Measurements from ENCODE around the gene NFKBIL1.
A peak's percentile ranks its signal among the peaks of the same experiment; 100 is the strongest.
"Not testable (repeated sequence)": the region's sequence is repeated elsewhere in the genome, so short reads cannot be mapped to it uniquely, and the experiment has no call there.

The NFKBIL1 gene, protein sequence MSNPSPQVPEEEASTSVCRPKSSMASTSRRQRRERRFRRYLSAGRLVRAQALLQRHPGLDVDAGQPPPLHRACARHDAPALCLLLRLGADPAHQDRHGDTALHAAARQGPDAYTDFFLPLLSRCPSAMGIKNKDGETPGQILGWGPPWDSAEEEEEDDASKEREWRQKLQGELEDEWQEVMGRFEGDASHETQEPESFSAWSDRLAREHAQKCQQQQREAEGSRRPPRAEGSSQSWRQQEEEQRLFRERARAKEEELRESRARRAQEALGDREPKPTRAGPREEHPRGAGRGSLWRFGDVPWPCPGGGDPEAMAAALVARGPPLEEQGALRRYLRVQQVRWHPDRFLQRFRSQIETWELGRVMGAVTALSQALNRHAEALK

DNA sequence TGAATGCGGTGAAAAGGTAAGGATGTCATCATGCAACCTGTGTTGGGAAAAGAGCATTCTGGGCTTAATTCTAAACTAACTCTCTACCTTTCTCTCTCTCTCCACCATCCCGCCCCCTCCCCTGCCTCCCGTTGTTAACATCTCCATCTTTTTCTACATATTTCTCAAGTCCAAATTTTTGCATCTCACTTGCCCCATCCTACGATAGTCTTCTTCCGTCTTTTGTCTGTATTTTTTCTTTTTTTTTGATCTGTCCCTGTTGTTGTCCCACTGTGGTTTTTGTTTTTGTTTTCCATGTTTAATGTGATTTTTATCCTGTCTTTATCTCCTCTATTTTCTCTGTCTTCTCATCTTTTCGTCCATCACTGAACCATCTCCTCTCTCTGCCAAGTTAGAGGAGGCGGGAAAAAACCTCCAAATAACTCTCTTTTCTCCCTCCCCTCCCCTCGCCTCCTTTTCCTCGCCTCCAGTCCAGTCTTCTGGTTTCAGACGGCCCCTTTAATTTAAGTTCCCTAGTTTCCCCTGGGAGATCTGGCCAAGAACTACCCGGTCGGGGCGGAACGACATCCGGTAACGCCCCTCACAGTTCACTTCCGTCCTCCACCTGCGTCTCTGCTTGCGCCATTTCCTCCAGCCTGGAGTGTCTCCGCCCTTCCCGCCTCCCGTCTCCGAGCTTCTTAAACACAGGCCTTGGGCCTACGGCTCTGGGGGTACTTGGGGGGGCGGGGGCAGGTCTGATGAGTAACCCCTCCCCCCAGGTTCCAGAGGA is at the start of gene NFKBIL1:
TSS of gene NFKBIL1 (plus strand) at position 651 of the 769 bp plus-strand sequence. CDS start at position 738, 87 bp downstream.
- DNase-seq (ENCODE audit: low spot score), result peak; percentile 90

DNA sequence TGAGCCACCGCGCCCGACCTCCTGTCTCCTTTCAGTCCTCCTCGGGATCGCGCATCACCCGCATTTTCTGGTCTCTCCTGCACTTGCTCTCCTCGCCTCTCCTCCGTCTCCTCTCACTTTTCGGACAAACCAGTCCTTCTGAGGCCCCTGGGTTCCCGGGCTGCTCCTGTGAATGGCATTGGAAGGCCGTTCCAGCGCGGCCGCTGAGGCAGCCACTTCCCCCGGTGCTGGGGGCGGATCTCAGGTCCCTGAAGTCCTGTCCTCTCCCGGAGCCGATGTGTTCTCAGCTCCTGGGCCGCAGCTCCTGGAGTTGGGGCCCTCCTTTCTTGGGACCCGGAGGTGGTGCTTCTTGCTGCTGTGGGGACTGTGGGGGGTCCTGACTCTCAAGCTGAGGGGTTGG is 48.7 kb upstream of the NFKBIL1 start:
- no peak for DNase-seq (ENCODE audit: low spot score)

DNA sequence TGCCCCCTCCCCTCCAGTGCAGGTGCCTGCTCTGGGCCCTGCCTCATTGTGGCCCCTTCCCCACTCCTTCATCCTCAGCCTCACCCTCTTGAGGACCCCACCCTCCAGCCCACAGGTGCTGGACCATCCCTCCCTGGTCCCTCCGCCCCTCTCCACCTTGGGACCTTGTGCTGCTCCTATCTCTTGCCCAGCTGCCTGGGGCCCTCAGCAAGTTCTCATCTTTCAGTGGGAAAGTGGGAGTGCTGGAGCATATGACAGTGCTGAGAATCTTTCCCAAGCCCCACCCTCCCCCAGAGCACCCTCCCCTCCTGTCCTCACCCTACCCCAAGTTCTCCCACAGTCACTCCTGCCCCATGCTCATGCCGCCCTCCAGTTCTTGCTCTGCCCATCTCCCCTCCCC is 47.8 kb upstream of the NFKBIL1 start:
- DNase-seq (ENCODE audit: low spot score), result not testable (repeated sequence)

DNA sequence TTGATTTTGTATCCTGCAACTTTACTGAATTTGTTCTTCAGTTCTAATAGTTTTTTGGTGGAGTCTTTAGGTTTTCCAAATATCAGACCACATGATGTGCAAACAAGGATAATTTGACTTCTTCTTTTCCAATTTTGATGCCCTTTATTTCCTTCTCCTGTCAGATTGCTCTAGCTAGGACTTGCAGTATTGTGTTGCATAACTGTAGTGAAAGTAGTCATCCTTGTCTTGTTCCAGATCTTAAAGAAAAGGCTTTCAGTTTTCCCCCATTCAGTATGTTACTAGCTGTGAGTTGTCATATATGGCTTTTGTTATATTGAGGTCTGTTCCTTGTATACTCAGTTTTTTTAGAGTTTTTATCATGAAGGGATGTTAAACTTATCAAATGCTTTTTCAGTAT is 44.8 kb upstream of the NFKBIL1 start:
- no peak for DNase-seq (ENCODE audit: low spot score)

DNA sequence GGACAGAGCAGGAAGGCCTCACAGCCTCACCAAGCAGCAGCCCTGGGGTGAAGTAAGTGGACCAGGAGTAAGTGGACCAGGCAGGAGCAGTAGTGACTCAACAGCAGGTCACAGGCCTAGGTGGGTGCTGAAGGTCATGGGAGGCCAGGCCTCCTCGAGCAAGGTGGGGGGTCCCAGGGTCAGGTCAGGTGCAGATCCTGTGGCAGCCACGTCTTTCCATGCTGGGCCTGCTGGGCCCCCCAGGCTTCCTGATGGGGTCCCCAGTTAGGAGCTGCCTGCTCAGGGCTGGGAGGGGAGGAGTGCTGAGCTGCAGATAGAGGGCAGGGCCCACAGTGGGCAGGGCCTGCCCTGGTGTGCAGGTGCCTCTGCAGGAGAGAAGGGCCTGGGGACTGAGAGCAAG is 38.4 kb upstream of the NFKBIL1 start:
- not testable (repeated sequence) for DNase-seq (ENCODE audit: low spot score)

DNA sequence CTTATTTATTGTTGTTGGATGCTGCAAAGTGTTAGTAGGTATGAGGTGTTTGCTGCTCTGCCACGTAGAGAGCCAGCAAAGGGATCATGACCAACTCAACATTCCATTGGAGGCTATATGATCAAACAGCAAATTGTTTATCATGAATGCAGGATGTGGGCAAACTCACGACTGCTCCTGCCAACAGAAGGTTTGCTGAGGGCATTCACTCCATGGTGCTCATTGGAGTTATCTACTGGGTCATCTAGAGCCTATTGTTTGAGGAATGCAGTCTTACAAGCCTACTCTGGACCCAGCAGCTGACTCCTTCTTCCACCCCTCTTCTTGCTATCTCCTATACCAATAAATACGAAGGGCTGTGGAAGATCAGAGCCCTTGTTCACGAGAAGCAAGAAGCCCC is 37.4 kb upstream of the NFKBIL1 start:
- no peak for DNase-seq (ENCODE audit: low spot score)

DNA sequence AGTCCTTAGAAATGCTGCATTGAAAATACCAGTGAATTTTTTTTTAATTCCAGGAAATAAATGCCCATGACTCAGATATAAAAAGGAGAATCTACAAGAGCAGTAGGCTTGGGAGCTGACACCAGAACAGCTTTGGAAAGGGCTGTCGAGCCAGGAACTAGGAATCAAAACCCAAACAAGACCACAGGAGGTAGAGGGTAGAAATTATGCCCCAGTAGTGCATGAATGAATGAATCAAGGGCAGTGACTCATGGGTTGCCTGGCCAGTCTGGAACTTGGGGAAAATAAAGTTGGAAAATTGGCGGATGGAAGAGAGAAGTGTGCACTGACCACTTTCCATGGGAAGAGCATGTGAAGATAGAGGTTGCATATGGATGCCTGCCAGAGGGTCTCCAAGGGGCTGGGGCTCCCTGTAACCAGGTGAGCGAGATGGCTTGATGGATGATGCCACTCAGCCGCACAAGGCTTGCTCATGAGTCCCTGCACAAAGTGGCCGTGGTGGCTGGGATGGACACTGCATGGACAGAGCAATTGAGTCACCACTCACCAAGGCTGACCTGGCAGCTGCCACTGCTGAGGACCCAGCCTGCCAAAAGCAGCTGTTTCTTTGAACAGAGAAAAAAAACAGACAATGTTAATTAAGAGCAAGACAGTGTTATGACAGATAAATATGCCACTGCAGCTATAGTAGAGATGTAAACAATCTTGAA is 33.8 kb upstream of the NFKBIL1 start:
- DNase-seq (ENCODE audit: low spot score), result no peak

DNA sequence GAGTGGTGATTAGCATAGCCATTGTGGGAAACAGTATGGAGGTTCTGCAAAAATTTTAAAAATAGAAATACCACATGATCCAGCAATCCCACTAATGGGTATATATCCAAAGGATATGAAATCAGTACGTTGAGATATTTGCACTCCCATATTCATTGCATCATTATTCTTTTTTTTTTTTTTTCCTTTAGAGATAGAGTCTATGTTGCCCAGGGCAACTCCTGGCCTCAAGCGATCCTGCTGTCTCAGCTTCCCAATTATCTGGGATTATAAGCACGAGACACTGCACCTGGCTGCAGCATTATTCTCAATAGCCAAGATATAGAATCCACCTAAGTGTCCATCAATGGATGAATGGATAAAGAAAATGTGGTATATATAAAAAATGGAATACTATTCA is 25.6 kb upstream of the NFKBIL1 start:
- DNase-seq (ENCODE audit: low spot score), result no peak

DNA sequence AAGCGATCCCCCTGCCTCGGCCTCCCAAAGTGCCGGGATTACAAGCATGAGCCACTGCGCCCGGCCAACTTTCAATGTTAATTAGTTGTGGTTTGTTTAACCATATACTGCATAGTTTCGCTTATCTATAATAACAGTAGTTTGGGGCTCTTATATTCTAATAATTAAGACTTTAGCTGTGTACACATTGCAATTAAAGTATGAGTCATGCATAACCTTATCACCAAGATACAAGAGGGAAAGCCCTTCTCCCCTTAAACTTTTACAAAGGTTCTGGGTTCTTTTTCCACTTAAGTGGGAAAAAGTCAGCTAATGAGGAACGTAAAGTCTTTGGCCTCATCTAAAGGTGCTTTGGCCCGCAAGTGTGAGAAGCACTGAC is 21.9 kb upstream of the NFKBIL1 start:
- DNase-seq (ENCODE audit: low spot score), result no peak

DNA sequence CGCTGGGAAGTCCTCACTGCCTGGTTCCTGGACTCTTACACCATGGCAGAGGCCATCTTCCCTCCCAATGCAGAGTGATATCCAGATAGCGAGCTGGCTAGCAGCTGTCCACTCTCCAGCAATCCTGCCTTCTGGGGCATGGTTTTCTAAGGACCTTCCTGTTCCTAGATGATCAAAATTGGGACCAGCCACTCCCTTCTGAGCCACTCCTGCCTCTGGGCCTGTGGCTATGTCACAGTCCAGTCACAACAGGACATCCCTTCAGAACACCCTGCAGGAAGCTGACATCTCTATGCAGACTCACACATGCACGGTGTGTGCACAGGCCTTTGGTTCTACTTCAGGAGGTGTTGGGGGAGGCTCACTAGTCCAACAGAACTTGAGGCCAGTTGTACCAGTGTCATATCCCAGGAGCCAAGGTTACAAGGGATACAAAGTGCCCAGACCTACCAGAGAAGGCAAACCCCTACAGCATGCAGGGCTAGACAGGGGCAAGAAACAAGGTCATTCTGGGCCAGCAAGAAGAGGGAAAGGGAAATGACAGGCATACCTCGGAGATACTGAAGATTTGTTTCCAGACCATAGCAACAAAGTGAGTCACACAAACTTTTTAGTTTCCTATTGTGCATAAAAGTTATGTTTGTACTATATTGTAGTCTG is 21.3 kb upstream of the NFKBIL1 start:
- DNase-seq (ENCODE audit: low spot score), result no peak

DNA sequence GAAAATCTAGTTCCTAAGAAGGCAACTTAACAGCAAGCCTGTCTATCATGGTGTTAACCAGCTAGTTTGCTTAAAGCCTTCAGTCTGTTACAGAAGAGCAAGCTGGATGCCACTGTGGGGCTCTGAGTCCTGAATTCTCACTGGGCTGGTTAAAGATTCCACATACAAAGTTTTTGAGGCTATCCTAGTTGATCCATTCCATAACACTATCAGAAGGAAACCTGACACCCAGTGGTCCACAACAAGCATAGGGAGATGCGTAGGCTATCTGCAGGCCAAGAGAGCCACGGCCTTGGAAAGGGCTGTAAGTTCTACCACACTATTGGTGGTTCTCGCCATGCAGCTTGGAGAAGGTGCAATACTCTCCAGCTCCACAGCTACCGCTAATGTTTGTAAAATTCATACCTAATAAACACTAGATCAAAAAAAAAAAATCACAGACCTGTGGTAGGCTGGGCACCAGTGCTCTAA is 19.1 kb upstream of the NFKBIL1 start:
- DNase-seq (ENCODE audit: low spot score), result no peak

DNA sequence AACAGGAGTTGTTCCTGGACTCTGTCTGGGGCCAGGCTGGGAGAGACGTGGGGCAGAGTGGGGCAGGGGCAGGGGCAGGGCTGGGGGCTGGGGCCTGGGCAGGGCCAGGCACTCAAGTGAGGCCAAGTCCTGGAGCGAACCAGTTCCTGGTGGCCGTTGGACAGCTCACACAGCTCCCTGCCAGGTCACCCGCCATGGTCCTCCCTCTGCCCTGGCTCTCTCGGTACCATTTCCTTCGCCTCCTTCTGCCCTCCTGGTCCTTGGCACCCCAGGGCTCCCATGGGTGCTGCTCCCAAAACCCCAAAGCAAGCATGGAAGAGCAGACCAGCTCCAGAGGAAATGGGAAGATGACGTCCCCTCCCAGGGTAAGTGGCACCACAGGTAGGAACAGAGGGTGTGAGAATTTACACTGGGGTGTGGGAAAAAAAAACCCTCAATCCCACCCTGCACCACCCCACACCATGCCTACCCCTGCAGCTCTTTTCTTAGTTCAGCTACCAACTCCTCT is 18.5 kb upstream of the NFKBIL1 start, which contains the start of gene MCCD1:
TSS of gene MCCD1 (plus strand) at position 142 of the 508 bp plus-strand sequence. CDS start at position 195, 53 bp downstream.
- DNase-seq (ENCODE audit: low spot score), result no peak

DNA sequence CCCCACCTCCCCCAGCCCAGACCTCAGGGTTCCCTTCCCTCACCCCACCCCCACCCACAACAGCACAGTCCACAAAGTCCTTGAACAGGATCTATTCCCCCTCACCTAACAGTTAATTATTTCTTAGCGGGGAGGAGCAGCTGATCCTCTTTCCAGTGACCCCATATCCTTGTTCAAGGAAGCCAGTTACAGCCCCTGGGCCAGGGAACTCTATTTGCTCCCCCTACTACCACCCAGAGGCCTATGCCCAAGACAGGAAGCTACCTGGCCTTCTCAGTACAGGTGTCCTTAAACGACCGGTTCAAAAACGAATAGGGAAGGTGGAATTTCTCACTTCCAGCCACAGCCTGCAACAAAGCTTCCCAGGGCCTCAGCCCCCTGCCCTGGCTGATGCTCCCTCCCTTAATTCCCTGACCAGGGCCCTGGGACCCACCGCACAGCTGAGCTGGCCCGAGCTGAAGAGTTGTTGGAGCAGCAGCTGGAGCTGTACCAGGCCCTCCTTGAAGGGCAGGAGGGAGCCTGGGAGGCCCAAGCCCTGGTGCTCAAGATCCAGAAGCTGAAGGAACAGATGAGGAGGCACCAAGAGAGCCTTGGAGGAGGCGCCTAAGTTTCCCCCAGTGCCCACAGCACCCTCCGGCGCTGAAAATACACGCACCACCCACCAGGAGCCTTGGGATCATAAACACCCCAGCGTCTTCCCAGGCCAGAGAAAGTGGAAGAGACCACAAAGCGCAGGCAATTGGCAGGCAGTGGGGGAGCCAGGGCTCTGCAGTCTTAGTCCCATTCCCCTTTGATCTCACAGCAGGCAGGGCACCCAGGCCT is 17.9 kb upstream of the NFKBIL1 start:
- DNase-seq (ENCODE audit: low spot score), result no peak

DNA sequence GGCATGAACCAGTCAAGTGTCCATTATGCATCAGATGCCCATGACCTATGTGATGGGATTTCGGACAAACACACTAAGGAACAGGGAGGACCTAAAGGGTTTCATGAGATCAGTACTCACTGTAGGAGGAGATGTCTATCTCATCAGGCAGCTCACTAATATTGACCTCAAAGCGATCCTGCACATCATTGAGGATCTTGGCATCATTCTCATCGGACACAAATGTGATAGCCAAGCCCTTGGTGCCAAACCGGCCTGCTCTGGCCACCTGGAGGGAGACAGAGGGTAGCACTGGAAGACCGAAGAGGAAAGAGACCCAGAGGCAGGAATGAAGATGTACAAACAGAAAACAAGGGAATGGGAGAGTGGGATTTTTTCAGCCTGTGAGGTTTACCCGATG is 16.7 kb upstream of the NFKBIL1 start:
- DNase-seq (ENCODE audit: low spot score), result no peak

DNA sequence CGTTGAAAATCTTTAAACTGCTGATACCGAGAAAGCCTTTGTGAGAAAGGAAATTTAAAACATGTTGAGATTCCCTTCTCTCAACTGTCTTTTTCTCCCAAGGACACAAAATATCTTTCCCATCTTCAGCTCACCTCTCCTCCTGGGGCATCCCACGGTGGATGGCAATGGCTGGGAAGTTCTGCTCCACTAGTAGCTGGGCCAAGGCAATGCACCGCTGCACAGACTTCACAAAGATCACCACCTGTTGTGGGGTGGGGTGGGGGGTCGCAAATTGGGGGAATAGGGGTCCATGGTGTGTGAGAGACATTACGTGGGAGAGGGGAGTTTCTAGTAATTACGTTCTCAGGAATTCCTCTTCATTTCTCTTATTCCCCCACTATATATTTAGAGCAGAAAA is 16.2 kb upstream of the NFKBIL1 start:
- no peak for DNase-seq (ENCODE audit: low spot score)

DNA sequence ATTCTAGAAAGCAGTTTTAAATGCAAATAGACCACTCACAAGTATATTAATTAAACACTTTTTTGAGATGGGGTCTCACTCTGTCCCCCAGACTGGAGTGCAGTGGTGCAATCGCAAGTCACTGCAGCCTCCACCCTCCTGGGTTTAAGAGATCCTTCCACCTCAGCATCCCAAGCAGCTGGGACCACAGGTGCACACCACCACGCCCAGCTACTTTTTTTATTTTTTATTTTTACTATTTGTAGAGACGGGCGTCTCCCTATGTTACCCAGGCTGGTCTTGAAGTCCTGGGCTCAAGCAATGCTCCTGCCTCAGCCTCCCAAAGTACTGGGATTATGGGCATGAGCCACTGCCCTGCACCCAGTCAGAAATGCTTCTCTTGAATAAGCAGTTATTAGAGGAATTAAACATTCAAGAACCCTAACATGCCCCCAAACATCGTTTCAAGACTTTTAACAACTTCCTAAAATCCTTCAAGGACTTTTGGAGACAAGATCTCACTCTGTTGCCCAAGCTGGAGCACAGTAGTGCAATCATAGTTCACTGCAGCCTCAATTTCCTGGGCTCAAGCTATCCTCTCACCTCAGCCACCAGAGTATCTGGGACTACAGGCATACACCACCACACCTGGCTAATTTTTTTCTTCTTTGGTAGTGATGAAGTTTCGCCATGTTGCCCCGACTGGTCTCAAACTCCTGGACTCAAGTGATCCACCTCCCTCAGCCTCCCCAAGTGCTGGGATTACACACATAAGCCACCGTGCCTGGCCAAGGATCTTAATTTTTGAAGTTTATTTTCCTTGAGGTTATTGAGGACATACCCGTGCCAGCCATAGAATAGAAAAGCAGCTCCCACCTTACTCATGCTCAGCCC is 15.4 kb upstream of the NFKBIL1 start:
- no peak for DNase-seq (ENCODE audit: low spot score)

DNA sequence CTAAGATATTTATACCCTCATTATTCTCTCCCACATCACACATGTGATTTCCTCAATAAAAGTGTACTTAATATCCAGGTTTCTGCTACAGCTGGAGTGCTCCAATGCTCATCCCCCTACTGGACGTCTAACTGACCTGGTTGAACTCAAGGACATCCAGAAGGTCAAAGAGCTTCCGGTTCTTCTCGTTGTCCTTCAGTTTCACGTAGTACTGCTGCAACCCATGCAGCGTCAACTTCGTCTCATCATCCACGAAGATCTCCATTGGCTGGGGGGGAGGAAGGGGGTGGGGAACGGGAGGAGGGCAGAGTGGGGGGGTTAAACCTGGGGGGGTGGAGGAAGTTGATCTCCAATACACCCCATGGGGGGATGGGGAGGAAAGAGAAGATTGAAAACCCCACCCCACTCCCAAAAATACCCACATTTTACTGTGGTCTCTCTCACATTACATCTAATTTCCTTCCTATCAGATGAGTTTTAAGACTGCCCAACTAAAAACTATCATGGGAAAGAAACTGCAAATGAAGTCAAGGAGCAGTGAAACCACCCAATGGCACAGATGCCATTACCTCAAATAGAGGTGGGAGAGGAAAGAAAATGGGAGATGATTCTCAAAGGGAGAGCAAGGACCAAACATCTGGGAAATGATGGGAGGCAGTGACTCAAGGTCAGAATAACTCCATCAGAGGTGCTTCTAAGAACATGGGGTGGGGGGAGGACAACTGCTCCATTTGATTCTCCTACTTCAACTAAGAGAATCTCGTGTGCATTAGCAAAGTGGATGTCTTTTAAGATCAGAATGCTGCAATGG is 14.6 kb upstream of the NFKBIL1 start:
- DNase-seq (ENCODE audit: low spot score), result no peak

DNA sequence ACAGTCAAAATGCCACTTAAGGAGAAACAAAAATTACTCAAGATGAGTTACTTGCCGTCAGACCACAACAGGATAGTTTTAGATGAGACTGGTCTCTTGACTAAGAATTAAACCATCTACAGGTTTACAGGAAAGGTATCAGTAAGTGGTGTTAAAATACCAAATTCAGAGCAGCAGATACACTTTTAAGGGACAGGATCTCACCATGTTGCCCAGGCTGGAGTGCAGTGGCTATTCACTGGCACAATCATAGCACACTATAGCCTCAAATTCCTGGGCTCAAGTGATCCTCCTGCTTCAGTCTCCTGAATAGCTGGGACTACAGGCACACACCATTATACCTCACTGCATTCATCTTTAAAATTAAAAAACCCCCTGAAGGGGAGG is 14.0 kb upstream of the NFKBIL1 start:
- no peak for DNase-seq (ENCODE audit: low spot score)

DNA sequence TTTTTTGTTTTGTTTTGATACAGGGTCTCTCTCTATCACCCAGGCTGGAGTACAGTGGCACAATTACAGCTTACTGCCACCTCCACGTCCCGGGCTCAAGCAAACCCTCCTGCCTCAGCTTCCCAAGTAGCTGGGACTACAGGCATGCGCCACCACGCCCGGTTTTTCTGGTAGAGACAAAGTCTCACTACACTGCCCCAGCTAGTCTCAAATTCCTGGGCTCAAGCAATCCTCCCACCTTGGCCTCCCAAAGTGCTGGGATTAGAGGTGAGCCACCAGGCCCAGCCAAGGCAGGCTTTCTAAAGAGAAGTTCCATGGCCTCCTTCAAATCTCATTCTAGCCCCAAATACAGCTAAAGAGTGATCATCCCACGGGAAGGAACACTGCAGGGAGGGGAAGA is 13.4 kb upstream of the NFKBIL1 start:
- no peak for DNase-seq (ENCODE audit: low spot score)
